HCT116 (cell line): Measurements from ENCODE around the gene RPL13A. TPM values are rescaled to one million over a fixed set of nuclear protein-coding genes. Genes with fewer than 3 reads are reported as not detected.
A peak's percentile ranks its signal among the peaks of the same experiment; 100 is the strongest.

Experiments
- ATAC-seq: fragments of 200-7000 bp; cut with Tn5 transposase; 2 replicates; pipeline ENCODE4 v1.9.1; 2020; ENCODE audit warnings: mild to moderate bottlenecking, moderate library complexity
- BruUV-seq: library from RNA; stranded (reverse); fragments of 400-500 nt; replicated peaks from 2 replicates; lab custom pipeline; 2021; lab: Mats Ljungman, UMichigan
- CTCF ChIA-PET: fragments of 300-600 bp; sonication (Branson Sonifier 250); formaldehyde crosslinking; loops from one replicate; lab custom pipeline; 2021; ENCODE audit warnings: antibody characterized with exemption; lab: Charles Lee
- POLR2A ChIA-PET: fragments of 300-600, 350-600 bp; sonication (Branson Sonifier 250); formaldehyde crosslinking; loops from one replicate; lab custom pipeline; 2021; ENCODE audit warnings: antibody characterized with exemption; lab: Charles Lee
- RAD21 ChIA-PET, 2 experiments: fragments of 300-600 bp; sonication (Branson Sonifier 250); formaldehyde crosslinking; loops; one replicate each; lab custom pipeline; 2023; ENCODE audit warnings: low total read pairs in 2 of 2; ENCODE audit not compliant: uncharacterized antibody in 2 of 2, unreplicated experiment in 2 of 2, low non-redundant PET in 1 of 2; lab: Charles Lee
- DNase-seq: peaks from one replicate; pipeline ENCODE4 v3.0.0-alpha.2; 2010; ENCODE audit warnings: low read depth, low spot score
- H2AFZ ChIP-seq: fragments of 200-600 bp; shearing (Covaris generic), sonication (generic); 2 replicates; pipeline ENCODE4 v1.6.1; 2017; ENCODE audit warnings: low read depth, mixed run types, mixed read lengths, antibody characterized with exemption, low read length; ENCODE audit not compliant: poor library complexity, severe bottlenecking
- H3K27ac ChIP-seq: 2 replicates; pipeline ENCODE4 v1.5.1; 2012; ENCODE audit warnings: low read depth, low read length
- H3K27me3 ChIP-seq: fragments of 200-600 bp; sonication (generic); 2 replicates; pipeline ENCODE4 v1.6.1; 2016; ENCODE audit warnings: mixed run types, low read length, mixed read lengths; ENCODE audit not compliant: insufficient read depth
- H3K36me3 ChIP-seq, 2 experiments: fragments of 200-500 bp in 1 of 2; fragments of 200-600 bp in 1 of 2; sonication (Bioruptor generic) in 1 of 2; sonication (generic) in 1 of 2; 2 replicates each; pipeline versions ENCODE4 v1.5.1 to v1.6.1; 2014 to 2016; ENCODE audit warnings: low read length in 2 of 2, inconsistent platforms in 1 of 2, mixed read lengths in 1 of 2, mixed run types in 1 of 2; ENCODE audit not compliant: insufficient read depth in 2 of 2, control insufficient read depth in 1 of 2
- H3K4me1 ChIP-seq, 2 experiments: fragments of 200-600 bp in 1 of 2; sonication (generic) in 1 of 2; 2 replicates each; pipeline versions ENCODE4 v1.5.1 to v1.6.1; 2012 to 2017; ENCODE audit warnings: low read length in 2 of 2, inconsistent platforms in 1 of 2, mild to moderate bottlenecking in 1 of 2, mixed read lengths in 1 of 2, mixed run types in 1 of 2, moderate library complexity in 1 of 2; ENCODE audit not compliant: insufficient read depth in 2 of 2, control insufficient read depth in 1 of 2
- H3K4me2 ChIP-seq: fragments of 200-600 bp; sonication (generic); 2 replicates; pipeline ENCODE4 v1.6.1; 2017; ENCODE audit warnings: mixed run types, low read length, mixed read lengths
- H3K4me3 ChIP-seq, 2 experiments: fragments of 200-600 bp in 1 of 2; sonication (generic) in 1 of 2; replicated peaks in 1 of 2; 2 replicates each; pipeline ENCODE4 v1.5.1; 2011 to 2016; ENCODE audit warnings: low read length in 2 of 2, control low read depth in 1 of 2, low read depth in 1 of 2, mild to moderate bottlenecking in 1 of 2, mixed read lengths in 1 of 2, mixed run types in 1 of 2
- H3K79me2 ChIP-seq: fragments of 200-600 bp; sonication (generic); 2 replicates; pipeline ENCODE4 v1.6.1; 2017; ENCODE audit warnings: mild to moderate bottlenecking, mixed run types, low read length, moderate library complexity, mixed read lengths; ENCODE audit not compliant: insufficient read depth
- H3K9ac ChIP-seq: fragments of 200-600 bp; sonication (generic); 2 replicates; pipeline ENCODE4 v1.6.1; 2016; ENCODE audit warnings: low read length, mixed read lengths
- H3K9me2 ChIP-seq: fragments of 200-600 bp; sonication (generic), shearing (Covaris generic); 2 replicates; pipeline ENCODE4 v1.6.1; 2017; ENCODE audit warnings: mixed run types, mild to moderate bottlenecking, moderate library complexity; ENCODE audit not compliant: insufficient read depth
- H3K9me3 ChIP-seq, 2 experiments: fragments of 200-500 bp in 1 of 2; fragments of 200-600 bp in 1 of 2; sonication (Bioruptor generic) in 1 of 2; sonication (generic) in 1 of 2; 2 replicates each; pipeline ENCODE4 v1.6.1; 2014 to 2017; ENCODE audit warnings: low read length in 2 of 2, mixed read lengths in 2 of 2, inconsistent platforms in 1 of 2, low read depth in 1 of 2, mild to moderate bottlenecking in 1 of 2, mixed run types in 1 of 2, moderate library complexity in 1 of 2; ENCODE audit not compliant: control insufficient read depth in 1 of 2, insufficient read depth in 1 of 2
- H4K20me1 ChIP-seq: fragments of 200-600 bp; sonication (generic), shearing (Covaris generic); 2 replicates; pipeline ENCODE4 v1.6.1; 2017; ENCODE audit warnings: mixed run types, mild to moderate bottlenecking, moderate library complexity; ENCODE audit not compliant: insufficient read depth
- CEBPB ChIP-seq: IDR thresholded peaks from 2 replicates; pipeline ENCODE4 v1.6.1; 2012; ENCODE audit warnings: low read depth
- EGR1 ChIP-seq: IDR thresholded peaks from 2 replicates; pipeline ENCODE4 v1.6.1; 2012; ENCODE audit warnings: low read depth
- ELF1 ChIP-seq: IDR thresholded peaks from 2 replicates; pipeline ENCODE4 v1.6.1; 2012; ENCODE audit warnings: low read depth, borderline replicate concordance
- EZH2phosphoT487 ChIP-seq: fragments of 200-600 bp; IDR thresholded peaks from 2 replicates; pipeline ENCODE4 v1.6.1; 2018; ENCODE audit warnings: antibody characterized with exemption, borderline replicate concordance
- FOSL1 ChIP-seq: IDR thresholded peaks from 2 replicates; pipeline ENCODE4 v1.6.1; 2012; ENCODE audit warnings: low read depth
- POLR2A ChIP-seq: IDR thresholded peaks from 2 replicates; pipeline ENCODE4 v1.7.0; 2011; ENCODE audit warnings: borderline replicate concordance; ENCODE audit not compliant: insufficient read depth, insufficient read length; ENCODE audit errors: extremely low read depth
- POLR2AphosphoS5 ChIP-seq: IDR thresholded peaks from 2 replicates; pipeline ENCODE4 v1.6.1; 2011; ENCODE audit warnings: mild to moderate bottlenecking, low read depth, low read length, moderate library complexity
- RAD21 ChIP-seq: IDR thresholded peaks from 2 replicates; pipeline ENCODE4 v1.6.1; 2012; ENCODE audit warnings: low read depth, mild to moderate bottlenecking
- SP1 ChIP-seq: IDR thresholded peaks from 2 replicates; pipeline ENCODE4 v1.6.1; 2012; ENCODE audit warnings: low read depth
- SRF ChIP-seq: IDR thresholded peaks from 2 replicates; pipeline ENCODE4 v1.6.1; 2012; ENCODE audit warnings: low read depth
- ZFX ChIP-seq: fragments of 450-650 bp; IDR thresholded peaks from 2 replicates; pipeline ENCODE4 v1.6.1; 2017
- intact Hi-C: fragments of 100-400 bp; cut with micrococcal nuclease; formaldehyde crosslinking; loops from 2 replicates; pipeline ENCODE4 v1.10.0; 2022
- total RNA-seq: library from RNA; stranded (reverse); gene quantifications from one replicate; pipeline ENCODE4 v1.2.1, GENCODE V29; 2021; ENCODE audit not compliant: unreplicated experiment

Gene RPL13A
- total RNA-seq, 1 experiment from 2014 or later: 3,719 TPM

DNA sequence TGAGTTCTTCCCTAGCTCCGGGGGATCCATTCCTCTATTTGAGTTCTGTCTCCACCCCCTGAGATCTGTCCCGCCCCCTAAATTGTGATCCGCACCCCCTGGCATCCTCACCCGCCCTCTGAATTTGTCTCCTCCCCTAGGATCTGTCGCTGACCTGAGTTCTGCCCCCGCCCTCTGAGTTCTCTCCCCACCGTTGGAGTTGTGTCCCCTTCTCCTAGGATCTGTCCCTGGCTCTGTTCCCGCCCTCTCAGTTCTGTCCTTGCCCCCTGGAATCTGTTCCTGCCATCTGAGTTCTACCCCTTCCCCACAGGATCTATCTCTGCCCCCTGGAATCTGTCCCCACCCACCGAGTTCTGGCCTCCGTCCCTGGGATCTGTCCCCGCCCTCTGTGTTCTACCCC lies 45.1 kb upstream of the RPL13A start:
- no TSS peak for BruUV-seq
- Histone ChIP-seq H4K20me1 (no peaks in the 10 kb centered on the region), H3K4me3 (peak overlapping the region; percentile 63 to 80; a peak in 3 of 4 replicates), H3K4me1 (peaks cover 7 to 33% of the 10 kb centered on the region in 2 experiments; a peak in 3 of 4 replicates), H3K9ac (peak overlapping the region; percentile 86), H3K27me3 (peaks cover 19% of the 10 kb centered on the region), H3K27ac (peak overlapping the region; percentile 92; the same call in 1 of the 2 replicates), H3K9me3 (no peaks in the 10 kb centered on the region), H3K4me2 (peak overlapping the region; percentile 98), H3K36me3 (peaks cover 4 to 9% of the 10 kb centered on the region in 2 experiments; a peak in 2 of 4 replicates), H3K9me2 (no peaks in the 10 kb centered on the region), H3K79me2 (no peaks in the 10 kb centered on the region), H2AFZ (peak overlapping the region; percentile 68)
- ChIA-PET RAD21 (interaction anchor here (0.8 to 1.1 kb wide), 3 partner anchors 16 to 51 kb away, joined by 3 to 5 read pairs (median 5); no protein-coding TSS in a partner anchor), CTCF (interaction anchor here (0.6 to 1.5 kb wide), 12 partner anchors 10 to 478 kb away, joined by 3 to 15 read pairs (median 3); partner anchors contain the start of genes DKKL1, PIH1D1 and TEAD2), POLR2A (interaction anchor here (0.5 to 1.2 kb wide), 7 partner anchors 10 to 213 kb away, joined by 3 to 8 read pairs (median 4); partner anchors contain the start of genes ALDH16A1 and PIH1D1)
- ATAC-seq (no peak), DNase-seq (no peak)
- TF ChIP-seq ZFX (no peak), SRF (no peak), ELF1 (no peak), CEBPB (no peak), POLR2AphosphoS5 (no peak)
- intact Hi-C loops: loop anchor here (2.0 kb wide), 1 partner anchor 218 kb away; no protein-coding TSS in a partner anchor

DNA sequence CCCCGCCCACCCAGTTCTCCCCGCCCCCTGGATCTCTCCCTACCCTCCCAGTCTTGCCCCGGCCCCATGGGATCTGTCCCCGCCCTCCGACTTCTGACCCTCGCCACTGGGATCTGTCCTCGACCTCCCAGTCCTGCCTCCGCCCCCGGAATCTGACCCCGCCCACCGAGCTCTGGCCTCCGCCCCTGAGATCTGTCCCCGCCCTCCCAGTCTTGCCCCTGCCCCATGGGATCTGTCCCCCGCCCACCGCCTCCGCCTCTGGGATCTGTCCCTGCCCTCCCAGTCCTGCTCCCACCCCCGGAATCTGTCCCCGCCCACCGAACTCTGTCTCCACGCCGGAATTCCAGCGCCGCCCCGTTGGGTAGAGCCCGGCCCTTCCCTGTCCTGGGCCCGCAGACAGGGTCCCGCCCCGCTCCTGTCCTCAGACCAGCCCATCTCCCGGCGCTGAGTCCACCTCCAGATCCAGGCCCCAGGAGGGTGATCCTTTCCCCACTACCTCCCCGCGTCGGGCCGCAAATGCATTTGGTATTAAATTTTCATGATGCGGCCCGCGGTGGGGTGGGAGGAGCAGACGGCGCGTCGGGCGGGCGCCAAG lies 44.5 kb upstream of the RPL13A start:
- Histone ChIP-seq H2AFZ (peak overlapping the region; percentile 85), H3K4me1 (peaks cover 9 to 37% of the 10 kb centered on the region in 2 experiments; a peak in 3 of 4 replicates), H4K20me1 (no peaks in the 10 kb centered on the region), H3K27me3 (peaks cover 16% of the 10 kb centered on the region), H3K4me2 (peak overlapping the region; percentile 98), H3K9me2 (no peaks in the 10 kb centered on the region), H3K27ac (peak overlapping the region; percentile 92), H3K36me3 (peaks cover 4 to 9% of the 10 kb centered on the region in 2 experiments; a peak in 2 of 4 replicates), H3K9ac (peak overlapping the region; percentile 86), H3K79me2 (no peaks in the 10 kb centered on the region), H3K9me3 (no peaks in the 10 kb centered on the region), H3K4me3 (peak overlapping the region; percentile 63 to 80)
- ChIA-PET RAD21 (interaction anchor here (0.8 to 1.1 kb wide), 3 partner anchors 16 to 51 kb away, joined by 3 to 5 read pairs (median 5); no protein-coding TSS in a partner anchor), CTCF (interaction anchor here (0.6 to 1.5 kb wide), 12 partner anchors 9 to 478 kb away, joined by 3 to 15 read pairs (median 3); partner anchors contain the start of genes DKKL1, PIH1D1 and TEAD2), POLR2A (interaction anchor here (0.5 to 1.2 kb wide), 7 partner anchors 9 to 212 kb away, joined by 3 to 8 read pairs (median 4); partner anchors contain the start of genes ALDH16A1 and PIH1D1)
- DNase-seq: peak; percentile 82
- ATAC-seq: peak; percentile 81
- BruUV-seq: no TSS peak
- TF ChIP-seq FOSL1 (no peak), POLR2A (peak; percentile 28), SP1 (0 out of 2 replicates have a peak, but pooled peaks have one; percentile 18), POLR2AphosphoS5 (peak; percentile 45), SRF (no peak), RAD21 (no peak), EGR1 (0 out of 2 replicates have a peak, but pooled peaks have one; percentile 32), EZH2phosphoT487 (no peak)
- intact Hi-C loops: loop anchor here (1.0 to 2.0 kb wide), 3 partner anchors 51 to 218 kb away; partner anchors contain the start of gene DKKL1
